ENCODE measurements around the gene YAE1.
A peak's percentile ranks its signal among the peaks of the same experiment; 100 is the strongest.
"Not testable (repeated sequence)": the region's sequence is repeated elsewhere in the genome, so short reads cannot be mapped to it uniquely, and the experiment has no call there.

YAE1 gene, protein sequence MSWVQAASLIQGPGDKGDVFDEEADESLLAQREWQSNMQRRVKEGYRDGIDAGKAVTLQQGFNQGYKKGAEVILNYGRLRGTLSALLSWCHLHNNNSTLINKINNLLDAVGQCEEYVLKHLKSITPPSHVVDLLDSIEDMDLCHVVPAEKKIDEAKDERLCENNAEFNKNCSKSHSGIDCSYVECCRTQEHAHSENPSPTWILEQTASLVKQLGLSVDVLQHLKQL

DNA sequence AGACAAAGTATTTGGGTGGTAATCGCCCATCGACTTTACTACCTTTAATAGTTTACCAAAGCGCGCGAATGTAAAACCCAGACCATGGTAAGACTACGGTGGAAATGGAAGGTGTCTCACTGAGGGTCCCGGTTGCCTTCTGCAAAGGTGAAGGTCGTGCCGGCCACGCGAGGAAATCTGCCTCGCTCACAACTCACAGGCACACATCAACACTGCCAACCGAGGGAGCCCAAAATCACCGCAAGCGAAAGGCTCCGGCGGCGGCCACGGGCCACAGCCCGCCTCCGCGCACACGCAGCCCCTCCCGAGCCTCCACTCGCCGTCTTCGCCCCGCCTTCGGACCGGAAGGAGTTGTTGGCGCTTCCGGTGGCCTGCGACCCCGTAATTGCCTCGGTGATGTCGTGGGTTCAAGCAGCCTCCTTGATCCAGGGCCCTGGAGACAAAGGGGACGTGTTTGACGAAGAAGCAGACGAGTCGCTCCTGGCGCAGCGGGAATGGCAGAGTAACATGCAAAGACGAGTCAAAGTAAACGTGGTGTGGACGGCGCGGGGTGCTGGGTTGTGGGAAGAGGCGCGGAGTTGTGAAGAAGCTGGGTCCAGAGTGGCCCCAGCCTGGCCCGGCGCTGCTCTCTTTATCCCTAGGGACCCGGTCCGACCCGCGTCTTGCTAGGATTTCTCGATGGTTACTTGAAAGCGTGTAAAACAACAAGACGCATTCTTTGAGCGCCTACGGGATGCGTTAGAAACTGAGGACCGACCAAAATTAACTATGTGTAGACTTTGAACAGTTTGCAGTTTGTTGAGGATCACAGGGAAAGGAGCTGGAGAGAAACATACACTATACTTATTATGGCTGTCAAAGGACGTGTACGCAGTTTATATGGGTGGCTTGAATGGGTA, at the start of gene YAE1:
Gene YAE1 (plus strand): TSS at position 382 of the 899 bp plus-strand sequence. CDS start 15 bp downstream, at position 397.
- no peak for FAIRE-seq

DNA sequence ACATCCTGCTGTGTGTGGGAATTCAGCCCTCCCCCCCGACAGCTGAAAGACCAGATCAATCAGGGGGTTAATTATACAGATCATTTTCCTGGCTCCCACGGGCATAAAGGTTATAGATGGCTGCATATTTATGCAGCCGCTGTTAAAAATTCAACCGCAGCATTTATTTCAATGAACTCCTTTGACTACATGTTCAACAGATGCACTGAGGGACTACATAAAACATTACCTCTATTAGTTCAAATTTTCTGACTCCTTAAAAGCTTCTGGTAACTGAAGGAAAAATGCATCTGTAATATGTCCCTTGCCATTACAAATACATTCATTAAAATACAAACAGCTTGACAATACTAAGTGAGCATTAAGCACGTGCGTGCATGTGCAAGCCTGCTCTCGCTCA, 49.7 kb upstream of the YAE1 start:
- FAIRE-seq, result no peak

DNA sequence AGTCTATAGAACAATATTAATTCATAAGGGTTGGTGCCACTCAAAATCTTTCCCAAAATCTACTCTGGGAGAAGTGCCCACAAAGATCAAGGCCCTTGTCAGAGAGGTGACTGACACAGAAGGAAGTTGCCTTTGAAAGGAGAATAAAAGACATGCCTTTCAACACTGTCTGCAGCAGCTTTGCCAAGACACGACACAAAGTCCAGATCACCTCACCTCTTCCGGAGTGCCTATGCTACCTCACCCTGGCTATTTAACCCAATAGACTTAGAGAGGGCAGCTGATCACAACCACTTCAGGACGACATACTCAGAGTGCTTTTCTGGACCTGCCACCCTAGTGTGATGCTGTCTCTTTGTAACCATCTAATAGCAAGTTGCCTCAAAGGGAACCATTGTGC, 49.0 kb upstream of the YAE1 start:
- no peak for FAIRE-seq

DNA sequence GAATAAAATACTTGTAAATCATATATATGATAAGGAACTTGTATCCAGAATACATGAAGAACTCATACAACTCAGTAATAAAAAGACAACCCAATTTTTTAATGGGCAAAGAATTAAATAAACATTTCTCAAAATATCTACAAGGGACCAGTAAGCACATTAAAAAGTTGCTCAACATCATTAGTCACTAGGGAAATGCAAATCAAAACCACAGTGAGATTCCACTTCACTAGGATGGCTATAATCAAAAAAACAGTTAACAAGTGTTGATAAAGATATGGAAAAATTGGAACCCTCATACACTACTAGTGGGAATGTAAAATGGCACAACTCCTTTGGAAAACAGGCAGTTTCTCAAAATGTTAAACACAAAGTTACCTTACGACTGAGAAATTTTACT, 40.3 kb upstream of the YAE1 start:
- FAIRE-seq, result peak; percentile 37

DNA sequence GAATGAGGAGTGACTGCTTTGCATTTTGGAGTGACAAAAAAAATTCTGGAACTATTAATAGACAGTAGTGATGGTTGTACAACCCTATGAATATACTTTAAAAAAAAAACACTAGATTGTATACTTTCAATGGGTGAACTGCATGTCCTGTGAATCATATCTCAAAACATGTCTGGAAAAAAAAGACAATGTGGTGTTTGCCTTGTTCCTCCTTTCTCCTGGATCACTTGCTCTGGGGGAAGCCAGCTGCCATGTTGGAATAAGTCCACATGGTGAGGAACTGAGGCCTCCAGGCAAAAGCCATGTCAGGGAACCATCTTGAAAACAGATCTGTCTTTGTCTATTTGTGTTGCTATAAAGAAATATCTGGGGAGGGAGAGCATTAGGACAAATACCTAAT, 39.5 kb upstream of the YAE1 start:
- FAIRE-seq, result no peak

DNA sequence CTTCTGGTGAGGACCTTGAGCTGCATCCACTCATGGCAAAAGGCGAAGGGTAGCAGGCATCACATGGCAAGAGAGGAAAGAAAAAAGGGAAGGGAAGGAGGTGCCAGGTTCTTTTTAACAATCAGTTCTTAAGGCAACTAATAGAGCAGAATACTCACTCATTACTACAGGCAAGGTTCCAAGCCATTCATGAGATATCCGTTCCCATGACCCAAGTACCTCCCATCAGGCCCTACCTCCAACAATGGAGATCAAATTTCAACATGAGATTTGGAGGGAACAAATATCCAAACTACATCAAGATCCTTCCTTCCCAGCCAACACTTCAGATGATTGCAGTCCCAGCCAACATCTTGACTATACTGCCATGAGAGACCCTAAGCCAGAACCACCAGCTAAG, 38.9 kb upstream of the YAE1 start:
- no peak for FAIRE-seq

DNA sequence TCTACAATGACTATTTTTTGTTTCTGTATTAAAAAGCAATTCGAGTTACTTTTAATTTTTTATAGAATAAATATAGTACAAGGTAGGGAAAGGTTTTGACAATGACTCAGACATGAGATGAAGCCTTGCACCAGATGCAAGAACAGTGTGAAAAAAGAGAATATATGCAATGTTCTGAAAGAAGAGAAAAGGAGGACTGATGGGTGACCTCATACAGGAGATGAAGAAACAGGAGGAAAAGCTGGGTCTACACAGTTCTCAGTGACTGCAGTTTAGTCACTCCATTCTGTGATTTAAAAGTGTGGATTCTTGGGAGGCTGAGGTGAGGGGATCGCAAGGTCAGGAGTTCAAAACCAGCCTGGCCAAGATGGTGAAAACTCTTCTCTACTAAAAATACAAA, 38.3 kb upstream of the YAE1 start:
- FAIRE-seq, result no peak

DNA sequence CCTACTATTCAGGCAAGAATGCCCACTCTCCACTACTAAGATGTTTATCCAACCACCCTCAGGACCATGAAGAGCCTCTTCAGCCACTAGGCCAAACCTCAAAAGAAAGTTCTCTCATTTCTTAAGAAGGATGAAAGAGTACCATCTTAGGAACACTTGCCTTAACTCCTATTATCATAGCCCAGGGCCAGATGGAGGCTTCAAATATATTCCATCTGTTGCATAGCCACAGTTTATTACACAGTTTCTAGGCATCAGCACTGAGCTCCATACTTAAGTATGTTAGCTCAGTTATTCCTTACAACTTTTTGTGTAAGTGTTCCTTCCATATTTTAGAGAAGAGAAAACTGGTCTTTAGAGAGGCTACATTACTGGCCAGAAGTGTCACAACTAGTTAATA, 37.4 kb upstream of the YAE1 start:
- FAIRE-seq, result no peak

DNA sequence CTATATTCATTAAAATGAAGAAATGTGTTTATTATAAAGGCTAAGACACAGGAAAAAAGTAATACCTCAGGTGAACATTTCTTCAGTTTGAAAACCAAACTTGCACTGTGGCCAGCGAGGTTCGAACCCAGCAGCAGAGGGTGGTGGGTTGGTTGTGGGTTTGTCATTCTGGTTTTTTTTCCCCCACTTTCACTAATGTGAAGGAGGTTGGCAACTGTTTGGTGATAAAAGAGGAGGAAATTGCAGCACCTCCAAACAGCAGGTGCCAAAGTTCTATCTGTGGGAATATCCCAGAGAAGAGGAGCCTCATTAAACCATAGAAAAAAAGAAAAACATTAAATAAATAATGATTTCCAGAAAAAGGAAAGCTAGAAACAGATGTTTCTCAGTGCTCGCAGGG, 36.6 kb upstream of the YAE1 start:
- no peak for FAIRE-seq

DNA sequence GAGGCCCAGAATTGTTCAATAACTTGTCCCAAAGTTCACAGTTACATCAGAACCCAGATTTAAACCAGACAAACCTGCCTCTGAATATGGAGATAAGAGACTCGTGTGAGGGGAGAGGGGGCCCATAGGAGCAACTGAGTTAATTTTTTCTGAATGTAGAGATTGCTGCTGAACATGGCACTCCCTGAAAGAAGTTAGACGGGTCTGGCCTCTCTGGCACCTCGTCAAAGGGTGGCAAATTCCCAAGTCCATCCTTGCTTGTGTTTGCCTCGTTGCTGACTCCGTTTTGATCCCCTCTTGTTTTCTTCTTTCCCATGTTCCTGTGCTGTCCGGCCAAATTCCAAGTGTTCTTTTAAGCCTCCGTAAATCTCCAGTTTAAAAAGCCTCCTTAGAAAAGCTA, 35.2 kb upstream of the YAE1 start:
- no peak for FAIRE-seq

DNA sequence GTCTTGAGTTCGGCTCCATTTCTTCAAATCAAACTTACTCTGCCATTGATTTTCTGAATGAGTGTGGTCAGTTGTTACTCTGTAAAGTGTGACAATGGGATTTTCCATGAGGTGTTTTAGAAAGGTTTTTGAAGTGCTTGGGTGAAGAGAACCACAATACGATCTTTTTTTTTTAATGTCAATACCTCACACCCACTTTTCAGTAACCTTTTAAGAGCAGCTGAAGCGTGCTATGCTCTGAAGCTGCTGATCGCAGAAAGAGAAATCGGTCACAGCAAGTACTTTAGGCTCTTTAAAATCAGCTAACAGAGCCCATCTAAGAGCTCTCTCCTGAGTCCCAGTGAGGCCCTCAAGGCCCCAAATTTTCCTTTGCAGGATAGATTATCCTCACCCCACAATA, 34.4 kb upstream of the YAE1 start:
- no peak for FAIRE-seq

DNA sequence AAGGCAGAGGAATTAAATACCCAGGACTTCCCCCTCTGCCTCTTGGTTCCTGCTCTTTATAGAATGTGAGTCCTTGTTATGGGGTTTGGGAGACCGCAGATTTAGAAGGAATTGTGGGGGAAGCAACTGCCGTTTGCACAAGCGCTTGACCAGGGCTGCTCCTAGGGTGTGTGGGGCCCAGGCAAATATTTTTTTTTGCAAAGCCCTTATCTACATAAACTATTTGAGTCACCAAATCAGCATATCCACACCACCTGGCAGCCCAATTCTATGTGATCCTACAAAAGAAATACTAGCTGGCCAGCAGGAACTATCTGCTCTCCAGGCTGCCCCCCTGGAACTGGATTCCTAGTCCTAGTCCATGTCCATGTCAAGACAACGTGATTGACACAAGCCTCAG, 33.4 kb upstream of the YAE1 start:
- FAIRE-seq, result no peak

DNA sequence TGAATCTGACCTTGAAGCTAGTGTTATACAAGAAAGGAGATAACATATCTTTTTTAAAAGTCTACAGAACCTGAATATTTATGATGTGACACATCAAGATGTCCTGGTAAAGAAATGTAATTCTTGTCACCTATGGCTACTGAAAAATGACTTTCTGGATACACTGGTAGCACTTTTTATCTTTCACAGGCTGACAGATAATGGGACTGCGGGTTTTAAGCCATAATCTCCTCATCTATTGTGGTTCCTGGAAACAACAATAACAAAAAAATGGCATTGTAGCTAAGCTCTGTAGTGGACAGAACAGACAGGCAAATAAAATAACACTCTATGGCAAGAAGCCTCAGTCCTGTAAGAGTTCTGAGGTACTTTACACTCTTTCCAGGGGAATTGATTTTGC, 31.6 kb upstream of the YAE1 start:
- no peak for FAIRE-seq

DNA sequence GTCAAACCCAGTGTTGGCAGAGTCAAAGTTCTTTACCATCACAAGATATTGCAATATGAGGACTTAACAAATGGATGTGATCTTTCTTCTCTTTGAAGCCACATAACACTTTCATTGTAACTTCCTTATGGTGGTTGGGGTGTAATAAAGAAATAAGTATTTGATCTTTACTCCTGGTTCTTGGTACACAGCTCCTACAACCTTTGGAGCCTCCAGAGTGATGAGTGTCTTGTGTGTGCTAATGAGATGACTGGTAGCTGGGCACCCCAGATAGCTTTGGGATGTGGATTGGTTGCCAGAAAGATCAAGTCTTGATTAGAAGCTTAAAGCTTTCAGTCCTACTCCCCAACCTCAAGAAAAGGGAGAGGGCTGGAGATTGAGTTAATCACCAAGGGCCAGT, 31.1 kb upstream of the YAE1 start:
- no peak for FAIRE-seq

DNA sequence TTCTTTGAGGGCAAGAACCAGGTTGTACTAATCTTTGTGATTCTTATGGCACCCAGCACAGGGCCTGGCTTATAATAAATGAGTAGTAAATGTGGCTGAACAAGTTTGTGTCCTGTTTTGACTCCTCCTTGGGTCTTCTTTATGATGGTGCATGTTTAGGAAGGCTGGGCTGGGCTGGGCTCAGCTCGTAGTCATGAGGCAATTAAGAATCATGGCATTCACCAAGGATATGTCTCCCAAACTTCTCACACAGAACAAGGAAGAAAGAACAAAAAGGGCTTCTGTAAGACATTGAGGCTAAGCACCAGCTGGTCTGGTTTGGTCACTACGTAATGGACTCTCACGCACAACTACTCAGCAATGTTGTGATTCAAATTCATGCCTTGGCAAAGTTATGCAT, 30.5 kb upstream of the YAE1 start:
- FAIRE-seq, result no peak

DNA sequence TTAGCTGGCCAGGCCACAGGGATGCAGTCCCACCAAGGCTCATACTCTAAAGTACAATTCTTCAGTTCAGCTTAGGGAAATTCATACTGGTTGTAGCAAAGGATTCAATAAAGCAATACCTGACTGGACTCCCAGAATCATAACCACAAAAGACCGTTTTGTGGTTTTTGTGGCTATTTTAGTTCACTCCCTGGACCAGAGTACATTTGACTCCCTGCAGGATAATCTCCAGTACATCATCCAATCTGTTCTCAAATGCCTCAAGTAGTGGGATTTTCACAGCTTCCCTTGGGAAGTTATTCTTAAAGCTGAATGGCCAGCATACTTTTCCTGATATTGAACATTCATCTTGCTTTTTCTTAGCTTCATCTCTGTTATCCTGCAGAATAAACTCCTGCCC, 29.3 kb upstream of the YAE1 start:
- FAIRE-seq, result no peak

DNA sequence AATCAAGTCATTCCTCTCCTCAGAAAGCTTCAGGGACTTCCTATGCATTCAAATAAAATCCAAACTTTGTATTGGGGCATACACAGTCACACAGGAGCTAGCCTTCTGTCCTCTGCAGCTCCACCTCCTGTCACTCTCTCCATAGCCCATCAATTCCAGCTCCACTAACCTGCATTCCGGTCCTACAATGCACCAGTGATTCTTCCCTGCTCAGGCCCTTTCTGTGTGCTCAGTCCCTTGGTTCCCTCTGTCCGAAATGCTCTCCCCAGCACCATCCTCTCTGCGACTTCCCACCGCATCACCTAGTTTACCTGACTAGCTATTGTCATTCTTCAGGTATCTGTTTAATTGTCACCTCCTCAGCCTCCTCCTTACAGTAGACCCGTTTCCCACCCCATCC, 26.4 kb upstream of the YAE1 start:
- no peak for FAIRE-seq

DNA sequence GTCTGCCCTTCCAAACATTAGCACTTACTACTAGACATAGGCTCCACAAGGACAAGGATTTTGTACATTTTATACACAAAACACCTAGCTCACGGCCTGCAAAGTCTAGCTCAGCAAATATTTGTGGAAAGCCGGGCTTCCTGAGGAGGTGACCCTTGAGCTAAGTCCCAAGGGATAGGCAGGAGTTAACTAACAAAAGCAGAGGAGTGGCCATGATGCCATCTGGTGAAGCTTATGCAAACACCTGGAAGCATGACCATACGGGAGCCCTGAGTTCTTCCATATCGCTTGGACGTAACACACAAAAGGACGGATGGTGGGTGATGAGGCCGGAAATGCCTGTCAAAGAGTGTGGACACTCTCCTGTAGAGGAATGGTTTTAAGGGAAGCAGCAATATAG, 25.9 kb upstream of the YAE1 start:
- FAIRE-seq, result no peak

DNA sequence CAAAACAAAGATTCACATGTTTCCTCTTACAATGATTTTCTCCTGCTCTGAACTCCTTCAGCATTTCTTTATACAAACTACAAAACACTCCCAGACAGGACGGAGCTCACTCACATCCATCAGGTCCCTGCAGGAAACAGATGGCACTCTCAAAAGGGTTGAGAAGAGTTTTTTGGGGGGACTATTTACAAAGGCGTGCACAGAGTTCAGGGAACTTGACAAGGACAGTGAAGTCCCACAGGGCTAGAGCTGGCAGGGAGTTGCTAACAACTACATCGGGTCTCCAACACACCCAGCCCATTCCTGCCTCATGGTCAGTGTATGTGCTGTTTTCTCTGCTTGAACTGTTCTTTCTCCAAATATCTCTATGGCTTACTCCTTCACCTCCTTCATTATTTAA, 24.7 kb upstream of the YAE1 start:
- no peak for FAIRE-seq

DNA sequence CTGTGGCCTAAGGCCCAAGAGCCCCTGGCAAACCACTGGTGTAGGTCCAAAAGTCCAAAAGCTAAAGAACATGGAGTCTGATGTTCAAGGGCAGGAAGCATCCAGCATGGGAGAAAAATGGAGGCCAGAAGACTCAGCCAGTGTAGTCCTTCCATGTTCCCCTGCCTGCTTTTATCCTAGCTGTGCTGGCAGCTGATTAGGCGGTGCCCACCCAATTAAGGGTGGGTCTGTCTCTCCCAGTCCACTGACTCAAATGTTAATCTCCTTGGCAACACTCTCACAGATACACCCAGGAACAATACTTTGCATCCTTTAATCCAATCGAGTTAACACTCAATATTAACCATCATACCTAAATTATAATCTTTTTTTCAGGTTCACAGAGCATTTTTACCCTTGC, 21.4 kb upstream of the YAE1 start:
- not testable (repeated sequence) for FAIRE-seq

DNA sequence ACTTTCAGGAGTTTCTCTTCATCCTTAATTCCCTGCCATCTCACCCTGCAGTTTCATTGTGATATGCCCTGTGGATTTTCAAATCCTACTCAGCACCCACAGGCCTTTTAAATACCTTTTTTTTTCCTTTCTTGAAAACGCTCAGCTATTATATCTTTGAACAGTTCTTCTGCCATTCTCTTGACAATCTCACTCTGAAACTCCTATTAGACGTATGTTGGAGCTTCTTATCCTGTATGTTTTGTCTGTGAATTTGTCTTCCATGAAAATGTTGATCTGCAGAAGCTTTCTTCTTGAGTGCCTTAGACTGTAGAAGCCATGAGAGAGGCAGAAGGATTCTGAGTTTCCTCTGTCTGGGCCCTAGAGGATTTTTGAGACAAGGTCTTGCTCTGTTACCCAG, 18.9 kb upstream of the YAE1 start:
- no peak for FAIRE-seq

DNA sequence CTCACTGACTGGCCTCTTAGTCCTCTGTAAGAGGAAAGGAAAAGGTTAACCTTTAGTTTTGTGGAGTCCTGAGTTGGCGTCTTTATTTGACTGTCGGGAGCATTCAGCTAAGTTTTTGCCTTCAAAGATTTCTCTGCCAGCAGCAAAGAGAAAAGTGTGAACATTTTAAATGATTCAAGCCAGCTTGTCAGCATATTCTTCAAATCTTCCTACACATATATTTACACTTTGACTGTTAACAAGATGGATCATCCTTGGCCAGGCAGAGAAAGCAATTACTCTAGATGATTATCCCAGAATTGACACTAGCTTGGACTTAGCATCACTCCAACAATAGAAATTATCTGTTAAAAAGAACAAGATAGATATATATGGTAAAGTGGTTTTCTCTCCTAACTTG, 15.8 kb upstream of the YAE1 start:
- FAIRE-seq, result no peak

DNA sequence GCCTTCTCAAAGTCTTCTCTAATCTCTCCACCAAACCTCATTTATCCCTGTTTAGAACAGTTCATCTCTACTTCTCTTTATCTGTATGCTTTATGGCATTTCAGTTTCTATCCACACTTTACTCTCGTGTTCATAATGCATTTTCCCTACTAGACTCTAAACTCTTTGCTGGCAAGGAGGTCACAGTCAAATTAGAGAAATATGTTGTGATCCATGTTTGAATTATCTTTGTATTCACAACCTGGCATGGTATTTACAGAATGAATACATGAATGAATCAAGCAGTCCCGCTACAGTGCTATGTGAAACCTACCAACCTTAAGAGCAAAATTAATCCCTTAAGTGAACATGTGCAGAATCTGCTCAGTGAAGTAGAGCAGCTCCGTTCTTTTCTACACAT, 12.8 kb upstream of the YAE1 start:
- FAIRE-seq, result no peak

DNA sequence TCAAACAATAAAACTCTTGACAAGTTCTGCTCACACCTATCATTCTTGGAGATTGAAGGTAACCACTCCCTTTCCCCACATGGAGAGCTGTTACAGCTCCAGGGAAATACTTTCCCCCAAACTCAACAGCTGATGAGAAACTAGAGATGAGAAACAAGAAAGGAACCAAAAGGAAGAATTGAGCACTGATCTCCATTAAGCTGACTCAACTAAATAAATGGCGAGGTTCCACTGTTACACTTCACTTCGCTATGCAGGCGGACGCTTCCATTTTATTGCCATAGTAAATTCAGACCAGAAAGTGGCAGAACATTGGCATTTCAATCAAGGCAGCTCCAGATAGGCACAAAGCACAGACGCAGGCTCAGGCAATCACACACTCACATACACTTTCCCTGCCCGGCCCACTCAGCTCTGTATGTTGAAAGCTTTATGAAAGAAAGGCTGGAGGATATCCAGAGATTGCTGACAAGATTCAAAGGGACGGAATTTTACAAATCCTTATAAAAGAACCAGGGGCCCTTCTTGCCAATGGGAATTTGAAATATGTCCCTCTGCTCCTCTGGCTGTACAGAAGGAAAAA, 11.5 kb upstream of the YAE1 start:
- FAIRE-seq, result no peak
